Measurements from ENCODE around the gene MAPKAP1.

The MAPKAP1 gene

GRCh38 chr9:125746017-125746773 lies 39.2 kb upstream of the MAPKAP1 start:
- DNase-seq (ENCODE audit: low read depth): peak; percentile 97
- H3K4me3 ChIP-seq (ENCODE audit: low read length): peak overlapping the region; percentile 54
- no peak for TF ChIP-seq CTCF (IDR thresholded peaks at IDR 0.05; ENCODE audit: insufficient read depth, low read depth, low read length, missing control alignments)

- TF ChIP-seq CTCF (IDR thresholded peaks at IDR 0.05; ENCODE audit: insufficient read depth, low read depth, low read length, missing control alignments): no peak
- peak overlapping the region; percentile 54 for H3K4me3 ChIP-seq (ENCODE audit: low read length)
- no peak for DNase-seq (ENCODE audit: low read depth)
These were observed 38.6 kb upstream of the MAPKAP1 start for GRCh38 chr9:125745682-125746016.

GRCh38 chr9:125745018-125745417 lies 38.0 kb upstream of the MAPKAP1 start:
- no peak overlapping the region for H3K4me3 ChIP-seq (ENCODE audit: low read length)
- DNase-seq (ENCODE audit: low read depth): no peak
- no peak for TF ChIP-seq CTCF (IDR thresholded peaks at IDR 0.05; ENCODE audit: insufficient read depth, low read depth, low read length, missing control alignments)

GRCh38 chr9:125744616-125745015 lies 37.6 kb upstream of the MAPKAP1 start:
- DNase-seq (ENCODE audit: low read depth): no peak
- no peak for TF ChIP-seq CTCF (IDR thresholded peaks at IDR 0.05; ENCODE audit: insufficient read depth, low read depth, low read length, missing control alignments)
- H3K4me3 ChIP-seq (ENCODE audit: low read length): no peak overlapping the region

DNA sequence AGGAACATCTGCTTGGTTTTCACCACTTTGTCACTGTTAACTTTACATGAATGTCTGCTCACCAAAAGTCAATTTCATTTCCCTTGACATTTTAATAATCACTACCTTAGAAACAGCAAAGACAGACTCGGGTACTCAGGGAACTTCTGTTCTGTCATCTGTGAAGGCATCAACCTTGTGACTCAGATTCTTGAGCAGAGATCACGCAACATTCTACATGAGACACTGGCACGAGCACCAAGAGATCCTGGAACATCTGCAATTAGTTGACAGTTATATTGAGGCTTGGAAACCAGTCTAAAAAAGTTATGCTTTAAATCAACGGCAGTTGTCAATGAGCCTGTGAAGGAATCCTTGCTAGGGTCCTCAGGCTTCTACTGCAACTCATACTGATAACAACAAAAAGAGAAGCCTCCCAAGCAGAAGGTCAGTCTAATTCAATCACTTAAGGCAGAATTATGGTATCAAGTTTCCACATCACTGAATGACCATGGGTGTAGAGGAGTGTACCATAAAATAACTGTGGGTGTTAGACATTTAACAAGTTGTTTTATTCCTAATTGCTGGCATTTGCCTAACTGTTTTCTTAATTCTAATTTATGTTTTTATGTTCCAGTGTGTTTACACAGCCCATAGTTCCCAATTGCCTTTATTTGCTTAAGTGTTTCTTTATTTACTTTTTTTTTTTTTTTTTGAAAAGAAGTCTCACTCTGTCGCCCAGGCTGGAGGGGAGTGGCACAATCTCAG lies 36.8 kb upstream of the MAPKAP1 start:
- DNase-seq (ENCODE audit: low read depth): no peak
- no peak overlapping the region for H3K4me3 ChIP-seq (ENCODE audit: low read length)
- TF ChIP-seq CTCF (IDR thresholded peaks at IDR 0.05; ENCODE audit: insufficient read depth, low read depth, low read length, missing control alignments): no peak

GRCh38 chr9:125742657-125743056 lies 35.6 kb upstream of the MAPKAP1 start:
- no peak for TF ChIP-seq CTCF (IDR thresholded peaks at IDR 0.05; ENCODE audit: insufficient read depth, low read depth, low read length, missing control alignments)
- H3K4me3 ChIP-seq (ENCODE audit: low read length): no peak overlapping the region
- DNase-seq (ENCODE audit: low read depth): no peak
